ENCODE data around the gene LACTB. TPM values are rescaled to one million over a fixed set of nuclear protein-coding genes. Genes with fewer than 3 reads are reported as not detected.

LACTB gene
- total RNA-seq, 1 experiment from 2014 or later = 41.1 TPM

- no peak for DNase-seq (ENCODE audit: low read depth)
Observed at GRCh38 chr15:63126726-63127125, 5.1 kb downstream of the LACTB start.

DNA sequence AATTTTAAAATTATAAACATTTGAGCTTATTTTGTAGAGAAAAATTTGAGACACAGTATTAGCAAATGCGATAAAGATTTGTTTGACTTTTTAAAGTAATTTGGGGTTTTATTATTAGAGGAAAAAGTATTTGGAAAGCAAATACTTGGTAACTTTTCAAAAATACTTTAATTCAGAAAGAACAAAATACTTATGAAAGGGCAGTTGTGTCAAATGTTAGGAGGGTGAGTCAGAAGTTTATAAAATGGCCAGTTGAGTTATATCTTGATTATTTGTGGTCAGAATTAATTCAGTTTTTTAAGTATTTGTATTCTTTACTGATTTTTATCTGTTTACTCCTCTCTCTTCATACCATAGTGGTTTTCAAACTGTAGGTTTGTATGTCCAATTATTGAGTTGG, 12.1 kb downstream of the LACTB start:
- peak; percentile 75 for DNase-seq (ENCODE audit: low read depth)

GRCh38 chr15:63134245-63134985, 12.8 kb downstream of the LACTB start:
- peak; percentile 53 for DNase-seq (ENCODE audit: low read depth)

- no peak for DNase-seq (ENCODE audit: low read depth)
Observed at GRCh38 chr15:63135281-63135680, 13.6 kb downstream of the LACTB start.

DNA sequence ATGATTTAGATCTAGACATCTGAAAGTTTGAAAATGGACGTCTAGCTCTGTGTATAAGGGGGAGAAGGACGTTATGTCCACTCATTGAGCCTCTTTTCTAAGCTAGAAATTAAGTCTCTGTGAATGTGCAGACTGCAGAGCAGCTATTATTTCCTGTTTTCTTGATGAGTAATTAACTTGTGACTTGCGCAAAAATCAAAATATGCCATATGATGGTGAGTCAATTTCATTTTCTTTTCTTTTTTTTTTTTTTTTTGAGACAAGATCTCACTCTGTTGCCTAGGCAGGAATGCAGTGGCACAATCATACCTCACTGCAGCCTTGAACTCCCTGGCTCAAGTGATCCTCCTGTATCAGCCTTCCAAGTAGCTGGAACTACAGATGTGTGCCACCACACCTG, 14.1 kb downstream of the LACTB start:
- DNase-seq (ENCODE audit: low read depth) = peak; percentile 86

DNA sequence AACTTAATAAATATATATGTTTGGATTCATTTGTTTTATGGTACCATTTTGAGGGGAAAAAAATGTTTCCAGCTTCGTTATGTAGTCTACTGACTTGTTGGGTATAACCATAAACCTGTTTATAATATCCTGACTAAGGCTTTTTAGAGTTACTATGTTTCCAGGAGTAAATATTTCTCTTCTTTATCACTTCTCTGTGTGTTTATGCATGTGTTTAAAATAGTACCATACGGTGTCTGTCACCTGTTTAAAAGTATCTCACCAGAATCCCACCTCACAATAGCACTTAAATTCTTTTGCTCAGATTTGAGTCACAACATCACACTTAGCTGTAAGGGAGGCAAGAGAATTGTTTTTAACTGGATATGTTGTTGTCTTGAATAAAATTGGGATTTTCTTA, 15.1 kb downstream of the LACTB start:
- no peak for DNase-seq (ENCODE audit: low read depth)

DNA sequence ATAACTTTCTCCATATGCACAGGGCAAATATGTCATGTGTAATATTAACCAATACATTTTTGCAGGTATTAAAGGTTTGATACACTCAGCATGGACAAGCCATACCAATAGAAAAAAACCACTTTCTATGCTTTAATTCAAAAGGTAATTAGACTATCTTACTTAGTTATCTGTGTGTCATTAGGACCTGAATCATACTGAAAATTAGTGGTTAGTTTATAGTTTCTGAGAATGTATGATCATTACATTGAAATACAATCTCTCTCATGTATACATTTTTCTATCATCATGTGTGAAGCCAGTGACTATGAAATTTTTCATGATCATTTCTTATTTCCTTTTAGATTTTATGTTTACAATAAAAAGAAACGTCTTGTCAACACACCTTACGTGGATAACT, 19.3 kb downstream of the LACTB start:
- no peak for DNase-seq (ENCODE audit: low read depth)

- no peak for DNase-seq (ENCODE audit: low read depth)
Observed at GRCh38 chr15:63145426-63145825, 23.8 kb downstream of the LACTB start.

DNA sequence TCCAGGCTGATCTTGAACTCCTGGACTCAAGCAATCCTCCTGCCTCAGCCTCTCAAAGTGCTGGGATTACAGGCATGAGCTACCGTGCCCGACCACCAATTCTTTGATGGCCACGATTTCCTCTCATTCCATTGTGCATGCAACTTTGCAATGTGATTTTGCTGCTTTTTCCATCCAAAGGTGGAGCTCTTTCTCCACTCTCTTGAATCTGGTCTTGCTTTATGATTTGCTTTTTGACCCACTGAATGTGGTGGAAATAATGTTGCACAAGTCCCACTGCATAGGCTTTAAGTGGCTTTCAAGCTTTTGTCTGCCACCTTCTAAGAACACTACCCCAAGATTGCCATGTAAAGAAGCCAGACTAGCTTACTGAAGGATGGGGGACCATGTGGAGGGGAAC, 25.0 kb downstream of the LACTB start:
- peak; percentile 35 for DNase-seq (ENCODE audit: low read depth)

GRCh38 chr15:63151665-63152064, 30.0 kb downstream of the LACTB start:
- no peak for DNase-seq (ENCODE audit: low read depth)

GRCh38 chr15:63155486-63155885, 33.8 kb downstream of the LACTB start:
- no peak for DNase-seq (ENCODE audit: low read depth)

- DNase-seq (ENCODE audit: low read depth) = no peak
Observed at GRCh38 chr15:63156086-63156710, 34.5 kb downstream of the LACTB start.

DNA sequence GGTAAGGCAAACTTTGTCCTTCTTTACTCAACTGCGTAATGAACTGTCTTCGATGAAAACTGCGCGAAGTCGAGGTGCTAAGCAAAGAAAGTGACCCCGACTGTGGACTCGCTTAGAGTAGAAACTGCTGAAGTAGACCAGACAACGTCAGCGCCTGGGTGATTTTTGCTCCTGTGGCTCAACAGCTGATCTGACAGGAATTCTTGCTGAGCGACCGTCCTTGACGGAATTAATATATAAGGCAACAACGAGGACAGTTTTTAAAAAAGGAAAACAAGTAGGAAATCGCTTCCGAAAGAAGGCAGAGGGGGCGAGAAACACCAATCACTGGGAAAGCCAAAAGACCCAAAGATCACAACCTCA, 35.1 kb downstream of the LACTB start:
- DNase-seq (ENCODE audit: low read depth) = peak; percentile 62

- DNase-seq (ENCODE audit: low read depth) = peak; percentile 92
Observed at GRCh38 chr15:63157118-63157843, 35.6 kb downstream of the LACTB start, which contains the start of gene RPS27L. Gene RPS27L, minus strand, starts transcription at chr15:63157477. Its CDS starts 72 bp downstream, at chr15:63157405.

DNA sequence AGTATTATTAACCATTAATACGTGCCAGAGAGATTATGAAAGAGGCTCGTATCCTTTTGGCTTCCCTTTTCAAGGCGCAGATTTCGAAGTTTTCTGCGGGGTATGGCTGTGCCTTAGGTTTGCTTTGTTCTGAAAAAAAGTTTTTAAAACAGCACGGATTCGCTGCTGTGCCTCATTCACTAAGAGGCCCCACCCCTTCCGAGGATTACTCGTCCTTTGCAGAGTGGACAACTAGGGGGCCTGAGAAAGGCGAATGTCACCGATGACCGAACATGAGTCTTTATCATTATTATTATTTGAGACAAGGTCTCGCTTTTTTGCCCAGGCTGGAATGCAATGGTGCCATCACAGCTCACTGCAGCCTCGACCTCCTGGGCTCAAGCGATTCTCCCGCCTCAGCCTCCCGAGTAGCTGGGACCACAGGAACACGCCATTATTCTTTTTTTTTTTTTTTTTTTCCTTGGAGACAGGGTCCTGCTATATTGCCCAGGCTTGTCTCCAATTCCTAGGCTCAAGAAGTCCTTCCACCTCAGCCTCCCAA, 36.3 kb downstream of the LACTB start:
- DNase-seq (ENCODE audit: low read depth) = peak; percentile 77

DNA sequence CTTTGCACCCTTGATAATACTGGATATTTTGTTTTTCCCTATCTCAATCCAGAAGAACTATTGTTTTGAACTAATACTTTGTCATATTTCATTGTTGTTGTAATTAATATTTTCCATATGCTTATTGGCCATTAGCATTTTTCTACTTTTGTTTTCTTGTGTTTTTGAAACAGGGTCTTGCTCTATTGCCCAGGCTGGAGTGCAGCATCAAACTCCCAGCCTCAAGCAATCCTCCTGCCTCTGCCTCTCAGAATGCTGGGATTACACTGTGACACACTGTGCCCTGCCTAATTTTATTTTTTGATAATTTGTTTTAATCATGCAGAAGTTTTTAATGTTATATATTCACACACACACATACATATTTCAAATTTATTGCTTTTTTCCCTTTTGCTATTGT, 39.0 kb downstream of the LACTB start:
- DNase-seq (ENCODE audit: low read depth) = no peak

GRCh38 chr15:63163217-63163616, 41.6 kb downstream of the LACTB start:
- DNase-seq (ENCODE audit: low read depth) = no peak

DNA sequence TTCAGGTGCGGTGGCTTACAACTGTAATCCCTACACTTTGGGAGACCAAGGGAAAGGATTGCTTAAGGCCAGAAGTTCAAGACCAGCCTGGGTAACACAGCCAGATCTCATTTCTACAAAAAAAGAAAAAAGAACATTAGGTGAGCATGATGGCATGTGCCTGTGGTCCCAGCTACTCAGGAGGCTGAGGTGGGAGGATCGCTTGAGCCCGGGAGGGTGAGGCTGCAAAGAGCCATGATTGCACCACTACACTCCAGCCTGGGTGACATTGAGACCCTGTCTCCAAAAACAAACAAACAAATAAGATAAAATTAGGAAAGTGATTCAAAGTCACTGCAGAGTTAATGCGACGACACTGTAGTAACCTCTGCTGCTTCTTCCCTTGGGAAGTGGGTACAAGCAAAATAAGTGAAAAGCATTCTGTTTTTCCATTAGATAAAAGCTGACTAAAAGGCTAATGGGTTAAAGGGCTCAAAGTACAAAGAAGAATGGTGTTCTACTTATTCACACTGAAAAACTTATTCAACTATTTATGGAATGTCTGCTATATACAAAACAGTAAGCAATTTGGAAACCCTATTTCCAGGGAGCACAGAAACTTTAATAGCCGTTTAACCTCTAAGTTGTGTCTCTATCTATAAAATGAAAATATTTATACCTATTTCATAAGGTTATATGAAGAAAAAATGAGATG, 43.7 kb downstream of the LACTB start:
- no peak for DNase-seq (ENCODE audit: low read depth)

GRCh38 chr15:63166219-63166618, 44.6 kb downstream of the LACTB start:
- DNase-seq (ENCODE audit: low read depth) = peak; percentile 29

- no peak for DNase-seq (ENCODE audit: low read depth)
Observed at GRCh38 chr15:63169788-63170187, 48.1 kb downstream of the LACTB start.

DNA sequence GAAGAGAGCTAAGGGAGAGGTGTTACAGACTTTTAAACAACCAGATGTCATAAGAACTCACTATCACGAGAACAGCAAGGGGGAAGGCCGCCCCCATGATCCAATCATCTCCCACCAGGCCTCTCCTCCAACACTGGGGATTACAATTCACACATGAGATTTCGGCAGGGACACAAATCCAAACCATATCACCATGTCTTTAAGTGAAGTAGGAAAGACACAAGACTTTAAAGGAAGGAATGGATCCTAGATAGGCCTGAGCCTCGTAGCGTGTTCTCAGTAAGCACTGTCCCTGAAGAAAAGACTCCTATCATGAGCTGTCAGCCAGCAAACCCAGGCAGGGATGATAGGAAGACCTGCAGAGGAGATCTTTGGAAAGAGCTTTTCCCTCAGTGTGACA, 50.7 kb downstream of the LACTB start:
- DNase-seq (ENCODE audit: low read depth) = no peak

- DNase-seq (ENCODE audit: low read depth) = no peak
Observed at GRCh38 chr15:63172851-63173451, 51.3 kb downstream of the LACTB start.
